ENCODE measurements around the gene SYNPO2. TPM values are rescaled to one million over a fixed set of nuclear protein-coding genes. Genes with fewer than 3 reads are reported as not detected.
A peak's percentile ranks its signal among the peaks of the same experiment; 100 is the strongest.

Gene SYNPO2
- total RNA-seq, 1 experiment from 2014 or later, result 0.93 TPM

DNA sequence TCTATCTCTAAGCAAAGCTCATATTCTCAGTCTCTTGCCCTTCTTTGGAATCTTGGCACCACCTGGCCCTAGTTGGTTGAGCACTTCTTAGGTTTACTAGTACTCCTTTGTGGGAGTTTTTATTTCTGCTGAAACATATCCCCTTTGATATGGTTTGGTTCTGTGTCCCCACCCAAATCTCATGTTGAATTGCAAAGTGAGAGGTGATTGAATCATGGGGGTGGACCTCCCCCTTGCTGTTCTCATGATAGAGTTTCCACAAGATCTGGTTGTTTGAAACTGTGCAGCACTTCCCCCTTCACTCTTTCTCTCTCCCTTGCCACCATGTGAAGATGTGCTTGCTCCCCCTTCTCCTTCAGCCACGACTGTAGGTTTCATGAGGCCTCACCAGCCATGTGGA lies 22.2 kb upstream of the SYNPO2 start:
- H3K4me1 ChIP-seq (ENCODE audit: control insufficient read depth in 1 of 2, insufficient read depth in 2 of 2, low read length in 2 of 2), result peaks cover 0 to 9% of the 10 kb centered on the region in 2 experiments; a peak in 1 of 4 replicates
- intact Hi-C loops (cut with micrococcal nuclease), result no loop called here
- H2AFZ ChIP-seq (ENCODE audit: low read depth, low read length, poor library complexity, severe bottlenecking), result peak overlapping the region; percentile 90
- H3K27ac ChIP-seq (ENCODE audit: low read depth, low read length), result no peak overlapping the region
- no peak overlapping the region for H3K9ac ChIP-seq (ENCODE audit: low read length)
- no peaks in the 10 kb centered on the region for H3K27me3 ChIP-seq (ENCODE audit: insufficient read depth, low read length)
- no peak overlapping the region for H3K4me2 ChIP-seq (ENCODE audit: low read length)
- ATAC-seq (no peak), DNase-seq (ENCODE audit: low read depth, low spot score) (no peak)
- no peaks in the 10 kb centered on the region for H3K79me2 ChIP-seq (ENCODE audit: insufficient read depth, low read length)
- H3K9me2 ChIP-seq (ENCODE audit: insufficient read depth), result no peaks in the 10 kb centered on the region
- H3K9me3 ChIP-seq (ENCODE audit: control insufficient read depth in 1 of 2, insufficient read depth in 1 of 2, low read depth in 1 of 2, low read length in 2 of 2), result no peaks in the 10 kb centered on the region
- ChIA-PET RAD21 (ENCODE audit: low non-redundant PET in 1 of 2, low total read pairs in 2 of 2, uncharacterized antibody in 2 of 2, unreplicated experiment in 2 of 2) (no interaction called here), CTCF (interaction anchor here (0.6 to 3.1 kb wide), 2 partner anchors 11 to 17 kb away, joined by 3 to 25 read pairs; no protein-coding TSS in a partner anchor), POLR2A (no interaction called here)
- H3K4me3 ChIP-seq (replicated peaks in 1 of 2; ENCODE audit: low read depth in 1 of 2, low read length in 2 of 2), result no peak overlapping the region
- TF ChIP-seq, protein P1, sequence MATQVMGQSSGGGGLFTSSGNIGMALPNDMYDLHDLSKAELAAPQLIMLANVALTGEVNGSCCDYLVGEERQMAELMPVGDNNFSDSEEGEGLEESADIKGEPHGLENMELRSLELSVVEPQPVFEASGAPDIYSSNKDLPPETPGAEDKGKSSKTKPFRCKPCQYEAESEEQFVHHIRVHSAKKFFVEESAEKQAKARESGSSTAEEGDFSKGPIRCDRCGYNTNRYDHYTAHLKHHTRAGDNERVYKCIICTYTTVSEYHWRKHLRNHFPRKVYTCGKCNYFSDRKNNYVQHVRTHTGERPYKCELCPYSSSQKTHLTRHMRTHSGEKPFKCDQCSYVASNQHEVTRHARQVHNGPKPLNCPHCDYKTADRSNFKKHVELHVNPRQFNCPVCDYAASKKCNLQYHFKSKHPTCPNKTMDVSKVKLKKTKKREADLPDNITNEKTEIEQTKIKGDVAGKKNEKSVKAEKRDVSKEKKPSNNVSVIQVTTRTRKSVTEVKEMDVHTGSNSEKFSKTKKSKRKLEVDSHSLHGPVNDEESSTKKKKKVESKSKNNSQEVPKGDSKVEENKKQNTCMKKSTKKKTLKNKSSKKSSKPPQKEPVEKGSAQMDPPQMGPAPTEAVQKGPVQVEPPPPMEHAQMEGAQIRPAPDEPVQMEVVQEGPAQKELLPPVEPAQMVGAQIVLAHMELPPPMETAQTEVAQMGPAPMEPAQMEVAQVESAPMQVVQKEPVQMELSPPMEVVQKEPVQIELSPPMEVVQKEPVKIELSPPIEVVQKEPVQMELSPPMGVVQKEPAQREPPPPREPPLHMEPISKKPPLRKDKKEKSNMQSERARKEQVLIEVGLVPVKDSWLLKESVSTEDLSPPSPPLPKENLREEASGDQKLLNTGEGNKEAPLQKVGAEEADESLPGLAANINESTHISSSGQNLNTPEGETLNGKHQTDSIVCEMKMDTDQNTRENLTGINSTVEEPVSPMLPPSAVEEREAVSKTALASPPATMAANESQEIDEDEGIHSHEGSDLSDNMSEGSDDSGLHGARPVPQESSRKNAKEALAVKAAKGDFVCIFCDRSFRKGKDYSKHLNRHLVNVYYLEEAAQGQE (IDR thresholded peaks at IDR 0.05; ENCODE audit: low read depth), result no peak
- TF ChIP-seq, protein P2, sequence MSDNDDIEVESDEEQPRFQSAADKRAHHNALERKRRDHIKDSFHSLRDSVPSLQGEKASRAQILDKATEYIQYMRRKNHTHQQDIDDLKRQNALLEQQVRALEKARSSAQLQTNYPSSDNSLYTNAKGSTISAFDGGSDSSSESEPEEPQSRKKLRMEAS (IDR thresholded peaks at IDR 0.05), result no peak
- TF ChIP-seq CEBPB (IDR thresholded peaks at IDR 0.05; ENCODE audit: low read depth) (no peak), CBX3 (IDR thresholded peaks at IDR 0.05; ENCODE audit: low read depth) (no peak)
- no peaks in the 10 kb centered on the region for H4K20me1 ChIP-seq (ENCODE audit: insufficient read depth)
- no TSS peak for BruUV-seq (replicated peaks)
- no peaks in the 10 kb centered on the region for H3K36me3 ChIP-seq (ENCODE audit: control insufficient read depth in 1 of 2, insufficient read depth in 2 of 2, low read length in 2 of 2)

DNA sequence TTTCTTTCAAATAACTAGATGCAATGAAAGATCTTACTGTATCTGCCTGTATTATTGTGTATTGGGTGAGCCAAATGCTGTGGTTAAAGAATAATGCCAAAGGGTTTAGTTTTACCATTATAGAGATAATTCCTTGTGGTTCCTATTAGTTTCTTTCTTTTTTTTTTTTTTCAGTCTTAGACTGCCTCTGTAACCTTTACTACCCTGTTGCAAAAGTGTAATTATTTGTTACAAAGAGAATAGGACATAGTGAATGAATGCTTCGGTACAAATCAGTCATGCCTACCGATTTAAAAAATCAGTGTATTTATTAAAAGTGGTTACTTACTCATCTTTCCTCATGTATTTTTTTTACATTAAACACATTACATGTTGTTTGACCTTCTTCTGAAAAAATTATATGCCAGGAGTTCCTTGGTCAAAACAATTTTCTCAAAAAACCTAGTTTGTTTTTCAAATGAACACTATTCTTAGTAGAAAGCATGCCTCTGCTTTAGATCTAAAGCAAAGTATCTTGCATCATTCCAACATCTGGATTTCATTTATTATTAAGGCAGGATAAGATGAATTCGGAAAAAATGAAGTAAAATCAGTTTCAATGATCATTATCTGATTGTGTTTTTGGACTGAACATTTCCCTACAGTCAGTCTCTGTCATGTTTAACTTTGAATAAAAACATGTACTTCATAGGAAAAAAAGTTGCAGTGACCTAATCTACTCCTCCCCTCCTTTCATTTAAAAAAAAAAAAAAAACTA lies 21.2 kb upstream of the SYNPO2 start:
- POLR2A ChIA-PET, result no interaction called here
- no peak overlapping the region for H3K27ac ChIP-seq (ENCODE audit: low read depth, low read length)
- no peak for DNase-seq (ENCODE audit: low read depth, low spot score)
- no peaks in the 10 kb centered on the region for H3K36me3 ChIP-seq (ENCODE audit: control insufficient read depth in 1 of 2, insufficient read depth in 2 of 2, low read length in 2 of 2)
- BruUV-seq (replicated peaks), result no TSS peak
- H3K9me3 ChIP-seq (ENCODE audit: control insufficient read depth in 1 of 2, insufficient read depth in 1 of 2, low read depth in 1 of 2, low read length in 2 of 2), result no peaks in the 10 kb centered on the region
- peaks cover 0 to 9% of the 10 kb centered on the region in 2 experiments; a peak in 1 of 4 replicates for H3K4me1 ChIP-seq (ENCODE audit: control insufficient read depth in 1 of 2, insufficient read depth in 2 of 2, low read length in 2 of 2)
- CTCF ChIA-PET, result no interaction called here
- no peaks in the 10 kb centered on the region for H3K27me3 ChIP-seq (ENCODE audit: insufficient read depth, low read length)
- H3K4me3 ChIP-seq (replicated peaks in 1 of 2; ENCODE audit: low read depth in 1 of 2, low read length in 2 of 2), result no peak overlapping the region
- intact Hi-C loops (cut with micrococcal nuclease), result no loop called here
- H2AFZ ChIP-seq (ENCODE audit: low read depth, low read length, poor library complexity, severe bottlenecking), result no peak overlapping the region
- ATAC-seq, result no peak
- H3K4me2 ChIP-seq (ENCODE audit: low read length), result no peak overlapping the region
- RAD21 ChIA-PET (ENCODE audit: low non-redundant PET in 1 of 2, low total read pairs in 2 of 2, uncharacterized antibody in 2 of 2, unreplicated experiment in 2 of 2), result no interaction called here
- H3K79me2 ChIP-seq (ENCODE audit: insufficient read depth, low read length), result no peaks in the 10 kb centered on the region
- H3K9ac ChIP-seq (ENCODE audit: low read length), result no peak overlapping the region
- H4K20me1 ChIP-seq (ENCODE audit: insufficient read depth), result no peaks in the 10 kb centered on the region
- no peaks in the 10 kb centered on the region for H3K9me2 ChIP-seq (ENCODE audit: insufficient read depth)
- TF ChIP-seq ZNF274 (IDR thresholded peaks at IDR 0.05; ENCODE audit: low read depth, low read length) (no peak), TCF7L2 (IDR thresholded peaks at IDR 0.05; ENCODE audit: borderline replicate concordance, extremely low read depth, insufficient read depth, insufficient read length) (no peak), JUND (IDR thresholded peaks at IDR 0.05) (no peak), SIN3A (IDR thresholded peaks at IDR 0.05; ENCODE audit: low read depth) (no peak), EZH2 (IDR thresholded peaks at IDR 0.05) (no peak), SRF (IDR thresholded peaks at IDR 0.05; ENCODE audit: low read depth) (no peak), RAD21 (IDR thresholded peaks at IDR 0.05; ENCODE audit: low read depth) (no peak)
- TF ChIP-seq, protein P1 (IDR thresholded peaks at IDR 0.05; ENCODE audit: low read depth), result no peak
- TF ChIP-seq, protein P2 (IDR thresholded peaks at IDR 0.05), result no peak
